Vagina (tissue), 2 donors: ENCODE measurements around the gene ZCCHC3.
"Not testable (repeated sequence)": the region's sequence is repeated elsewhere in the genome, so short reads cannot be mapped to it uniquely, and the experiment has no call there.

Source experiments
- POLR2A ChIP-seq, 2 donors: fragments of 450-650 bp; IDR thresholded peaks; one replicate each; pipeline ENCODE4 v1.6.1; 2017; ENCODE audit warnings: antibody characterized with exemption in 2 of 2, mild to moderate bottlenecking in 2 of 2, moderate library complexity in 2 of 2
- POLR2AphosphoS5 ChIP-seq, 2 donors: sonication (generic); formaldehyde crosslinking; IDR thresholded peaks; one replicate each; pipeline ENCODE4 v1.9.0; 2017; ENCODE audit warnings: antibody characterized with exemption in 2 of 2, mild to moderate bottlenecking in 2 of 2, low read depth in 1 of 2; ENCODE audit not compliant: insufficient read depth in 1 of 2
- TF ChIP-seq, protein P1 (sequence below), 3 experiments: fragments of 450-650 bp in 2 of 3; fragments of 200-600 bp in 1 of 3; sonication (generic) in 1 of 3; IDR thresholded peaks; one replicate each; pipeline ENCODE4 v1.5.1; 2017 to 2019; ENCODE audit warnings: antibody characterized with exemption in 3 of 3, mild to moderate bottlenecking in 2 of 3, moderate library complexity in 2 of 3

DNA sequence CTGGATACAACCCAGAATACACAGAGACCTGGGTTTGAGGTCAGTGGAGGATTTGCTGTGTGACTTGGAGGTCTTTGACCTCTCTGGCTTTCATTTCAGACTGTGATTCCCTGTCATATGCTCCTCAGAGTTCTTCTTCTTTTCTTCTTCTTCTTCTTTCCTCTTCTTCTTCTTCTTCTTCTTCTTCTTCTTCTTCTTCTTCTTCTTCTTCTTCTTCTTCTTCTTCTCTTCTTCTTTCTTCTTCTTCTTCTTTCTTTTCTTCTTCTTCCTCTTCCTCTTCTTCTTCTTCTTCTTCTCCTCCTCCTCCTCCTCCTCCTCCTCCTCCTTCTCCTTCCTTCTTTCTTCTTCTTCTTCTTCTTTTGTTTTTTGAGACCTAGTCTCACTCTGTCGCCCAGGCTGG is 38.7 kb downstream of the ZCCHC3 start:
- TF ChIP-seq POLR2A (IDR thresholded peaks at IDR 0.05); POLR2AphosphoS5 (IDR thresholded peaks at IDR 0.05; ENCODE audit: insufficient read depth in 1 of 2, low read depth in 1 of 2): not testable (repeated sequence)
- TF ChIP-seq, protein P1, sequence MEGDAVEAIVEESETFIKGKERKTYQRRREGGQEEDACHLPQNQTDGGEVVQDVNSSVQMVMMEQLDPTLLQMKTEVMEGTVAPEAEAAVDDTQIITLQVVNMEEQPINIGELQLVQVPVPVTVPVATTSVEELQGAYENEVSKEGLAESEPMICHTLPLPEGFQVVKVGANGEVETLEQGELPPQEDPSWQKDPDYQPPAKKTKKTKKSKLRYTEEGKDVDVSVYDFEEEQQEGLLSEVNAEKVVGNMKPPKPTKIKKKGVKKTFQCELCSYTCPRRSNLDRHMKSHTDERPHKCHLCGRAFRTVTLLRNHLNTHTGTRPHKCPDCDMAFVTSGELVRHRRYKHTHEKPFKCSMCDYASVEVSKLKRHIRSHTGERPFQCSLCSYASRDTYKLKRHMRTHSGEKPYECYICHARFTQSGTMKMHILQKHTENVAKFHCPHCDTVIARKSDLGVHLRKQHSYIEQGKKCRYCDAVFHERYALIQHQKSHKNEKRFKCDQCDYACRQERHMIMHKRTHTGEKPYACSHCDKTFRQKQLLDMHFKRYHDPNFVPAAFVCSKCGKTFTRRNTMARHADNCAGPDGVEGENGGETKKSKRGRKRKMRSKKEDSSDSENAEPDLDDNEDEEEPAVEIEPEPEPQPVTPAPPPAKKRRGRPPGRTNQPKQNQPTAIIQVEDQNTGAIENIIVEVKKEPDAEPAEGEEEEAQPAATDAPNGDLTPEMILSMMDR (IDR thresholded peaks at IDR 0.05), result not testable (repeated sequence)
